ENCODE data around the gene COMMD6.

Gene COMMD6

GRCh38 chr13:75489502-75490263 is 48.0 kb downstream of the COMMD6 start:
- Histone ChIP-seq H3K36me3 (replicated peaks; ENCODE audit: low read depth, low read length) (no peaks in the 10 kb centered on the region), H3K27me3 (ENCODE audit: low read depth, low read length) (peaks cover 59% of the 10 kb centered on the region), H3K4me3 (ENCODE audit: low read length) (no peak overlapping the region), H3K27ac (ENCODE audit: low read length) (no peak overlapping the region), H3K4me2 (ENCODE audit: low read length) (peak overlapping the region; percentile 6; the same call in 1 of the 2 replicates), H3K9me3 (ENCODE audit: insufficient read depth, low read length) (no peaks in the 10 kb centered on the region), H4K20me1 (ENCODE audit: insufficient read depth, low read length) (no peaks in the 10 kb centered on the region), H3K79me2 (ENCODE audit: low read length) (no peaks in the 10 kb centered on the region), H3K9ac (ENCODE audit: low read length) (no peak overlapping the region), H3K4me1 (ENCODE audit: low read length) (peaks cover 9% of the 10 kb centered on the region), H2AFZ (ENCODE audit: low read depth, low read length) (no peak overlapping the region)
- TF ChIP-seq EZH2phosphoT487 (IDR thresholded peaks at IDR 0.05; ENCODE audit: low read depth): no peak
- TF ChIP-seq CTCF (IDR thresholded peaks at IDR 0.05; ENCODE audit: low read depth, low read length): no peak

- peaks cover 47% of the 10 kb centered on the region for H3K27me3 ChIP-seq (ENCODE audit: low read depth, low read length)
- H3K9ac ChIP-seq (ENCODE audit: low read length): no peak overlapping the region
- no peaks in the 10 kb centered on the region for H3K36me3 ChIP-seq (replicated peaks; ENCODE audit: low read depth, low read length)
- H3K27ac ChIP-seq (ENCODE audit: low read length): no peak overlapping the region
- no peaks in the 10 kb centered on the region for H3K79me2 ChIP-seq (ENCODE audit: low read length)
- no peaks in the 10 kb centered on the region for H3K9me3 ChIP-seq (ENCODE audit: insufficient read depth, low read length)
- H4K20me1 ChIP-seq (ENCODE audit: insufficient read depth, low read length): no peaks in the 10 kb centered on the region
- no peak overlapping the region for H2AFZ ChIP-seq (ENCODE audit: low read depth, low read length)
- no peak overlapping the region for H3K4me3 ChIP-seq (ENCODE audit: low read length)
- TF ChIP-seq EZH2phosphoT487 (IDR thresholded peaks at IDR 0.05; ENCODE audit: low read depth) (no peak), CTCF (IDR thresholded peaks at IDR 0.05; ENCODE audit: low read depth, low read length) (no peak)
- peaks cover 17% of the 10 kb centered on the region for H3K4me1 ChIP-seq (ENCODE audit: low read length)
- no peak overlapping the region for H3K4me2 ChIP-seq (ENCODE audit: low read length)
Measured at GRCh38 chr13:75486146-75487062, 51.2 kb downstream of the COMMD6 start.

GRCh38 chr13:75485286-75486062 is 52.2 kb downstream of the COMMD6 start:
- H4K20me1 ChIP-seq (ENCODE audit: insufficient read depth, low read length): no peaks in the 10 kb centered on the region
- H3K9ac ChIP-seq (ENCODE audit: low read length): no peak overlapping the region
- H3K27me3 ChIP-seq (ENCODE audit: low read depth, low read length): peaks cover 39% of the 10 kb centered on the region
- H3K27ac ChIP-seq (ENCODE audit: low read length): no peak overlapping the region
- H3K4me3 ChIP-seq (ENCODE audit: low read length): no peak overlapping the region
- no peak overlapping the region for H3K4me2 ChIP-seq (ENCODE audit: low read length)
- no peak for TF ChIP-seq EZH2phosphoT487 (IDR thresholded peaks at IDR 0.05; ENCODE audit: low read depth)
- TF ChIP-seq CTCF (IDR thresholded peaks at IDR 0.05; ENCODE audit: low read depth, low read length): no peak
- H3K9me3 ChIP-seq (ENCODE audit: insufficient read depth, low read length): no peaks in the 10 kb centered on the region
- no peaks in the 10 kb centered on the region for H3K79me2 ChIP-seq (ENCODE audit: low read length)
- H2AFZ ChIP-seq (ENCODE audit: low read depth, low read length): no peak overlapping the region
- peaks cover 17% of the 10 kb centered on the region for H3K4me1 ChIP-seq (ENCODE audit: low read length)
- no peaks in the 10 kb centered on the region for H3K36me3 ChIP-seq (replicated peaks; ENCODE audit: low read depth, low read length)

GRCh38 chr13:75482820-75483079 is 54.9 kb downstream of the COMMD6 start:
- TF ChIP-seq EZH2phosphoT487 (IDR thresholded peaks at IDR 0.05; ENCODE audit: low read depth) (no peak), CTCF (IDR thresholded peaks at IDR 0.05; ENCODE audit: low read depth, low read length) (no peak)
- H3K4me3 ChIP-seq (ENCODE audit: low read length): peak overlapping the region; percentile 81
- no peaks in the 10 kb centered on the region for H3K36me3 ChIP-seq (replicated peaks; ENCODE audit: low read depth, low read length)
- H4K20me1 ChIP-seq (ENCODE audit: insufficient read depth, low read length): no peaks in the 10 kb centered on the region
- peaks cover 47% of the 10 kb centered on the region for H3K27me3 ChIP-seq (ENCODE audit: low read depth, low read length)
- H2AFZ ChIP-seq (ENCODE audit: low read depth, low read length): no peak overlapping the region
- H3K9me3 ChIP-seq (ENCODE audit: insufficient read depth, low read length): no peaks in the 10 kb centered on the region
- H3K4me2 ChIP-seq (ENCODE audit: low read length): peak overlapping the region; percentile 69
- H3K4me1 ChIP-seq (ENCODE audit: low read length): peaks cover 21% of the 10 kb centered on the region
- H3K27ac ChIP-seq (ENCODE audit: low read length): no peak overlapping the region
- peak overlapping the region; percentile 67 for H3K9ac ChIP-seq (ENCODE audit: low read length)
- H3K79me2 ChIP-seq (ENCODE audit: low read length): no peaks in the 10 kb centered on the region
